C4-2B (cell line): Measurements from ENCODE around the gene TBX10.

Experiments used
- H3K27ac ChIP-seq: fragments of 450-650 bp; 2 replicates; pipeline ENCODE4 v1.5.1; 2017
- CTCF ChIP-seq: fragments of 450-650 bp; conservative IDR thresholded peaks from 2 replicates; pipeline ENCODE4 v1.5.1; 2017; ENCODE audit warnings: mild to moderate bottlenecking
- ZFX ChIP-seq: fragments of 450-650 bp; IDR thresholded peaks from 2 replicates; pipeline ENCODE4 v1.6.1; 2017

TBX10 gene

GRCh38 chr11:67611165-67611564, 28.4 kb downstream of the TBX10 start:
- no peak overlapping the region for H3K27ac ChIP-seq

GRCh38 chr11:67610302-67610868, 29.2 kb downstream of the TBX10 start:
- H3K27ac ChIP-seq = no peak overlapping the region
- TF ChIP-seq ZFX (no peak), CTCF (no peak)

More at GRCh38 chr11:67611165-67611564, 28.4 kb downstream of the TBX10 start:
- TF ChIP-seq ZFX = no peak
- no peak for TF ChIP-seq CTCF

GRCh38 chr11:67609316-67609715, 30.2 kb downstream of the TBX10 start:
- H3K27ac ChIP-seq = no peak overlapping the region
- TF ChIP-seq CTCF (no peak), ZFX (no peak)

GRCh38 chr11:67608486-67608885, 31.1 kb downstream of the TBX10 start:
- TF ChIP-seq CTCF (no peak), ZFX (no peak)
- H3K27ac ChIP-seq = no peak overlapping the region

- peak overlapping the region; percentile 86 for H3K27ac ChIP-seq
- no peak for TF ChIP-seq ZFX
- TF ChIP-seq CTCF = no peak
These were observed 32.1 kb downstream of the TBX10 start for GRCh38 chr11:67607507-67607906.

GRCh38 chr11:67606492-67607295, 32.9 kb downstream of the TBX10 start, which contains the start of gene NDUFV1:
TSS of gene NDUFV1 (plus strand) at chr11:67606936. CDS start at chr11:67607005, 69 bp downstream.
- TF ChIP-seq ZFX = peak; percentile 76; the same call in 1 of the 2 replicates
- TF ChIP-seq CTCF = peak; percentile 75
- H3K27ac ChIP-seq = peak within 1 kb of the TSS; percentile 86

- H3K27ac ChIP-seq = peak overlapping the region; percentile 86
- TF ChIP-seq ZFX (no peak), CTCF (no peak)
These were observed 33.5 kb downstream of the TBX10 start for GRCh38 chr11:67606093-67606491.
